ENCODE data around the gene TWIST2.

TWIST2 gene

GRCh38 chr2:238847841-238848690, at the start of gene TWIST2:
Gene TWIST2 (plus strand): TSS chr2:238848085. CDS start chr2:238848216, 131 bp downstream.
- DNase-seq (ENCODE audit: low read depth), result no peak

GRCh38 chr2:238801791-238802190, 46.1 kb upstream of the TWIST2 start:
- no peak for DNase-seq (ENCODE audit: low read depth)

GRCh38 chr2:238802957-238803356, 44.9 kb upstream of the TWIST2 start:
- no peak for DNase-seq (ENCODE audit: low read depth)

- DNase-seq (ENCODE audit: low read depth), result no peak
Measured at GRCh38 chr2:238803996-238804870, 43.7 kb upstream of the TWIST2 start.

- DNase-seq (ENCODE audit: low read depth), result no peak
Measured at GRCh38 chr2:238808761-238809160, 39.1 kb upstream of the TWIST2 start.

- no peak for DNase-seq (ENCODE audit: low read depth)
Measured at GRCh38 chr2:238810321-238810720, 37.6 kb upstream of the TWIST2 start.

GRCh38 chr2:238811293-238811692, 36.6 kb upstream of the TWIST2 start:
- no peak for DNase-seq (ENCODE audit: low read depth)

- DNase-seq (ENCODE audit: low read depth), result no peak
Measured at GRCh38 chr2:238811759-238812158, 36.1 kb upstream of the TWIST2 start.

GRCh38 chr2:238813109-238813508, 34.8 kb upstream of the TWIST2 start:
- DNase-seq (ENCODE audit: low read depth), result no peak

GRCh38 chr2:238814815-238815214, 33.1 kb upstream of the TWIST2 start:
- DNase-seq (ENCODE audit: low read depth), result no peak

- DNase-seq (ENCODE audit: low read depth), result no peak
Measured at GRCh38 chr2:238816291-238816690, 31.6 kb upstream of the TWIST2 start.

- no peak for DNase-seq (ENCODE audit: low read depth)
Measured at GRCh38 chr2:238817382-238817781, 30.5 kb upstream of the TWIST2 start.

- DNase-seq (ENCODE audit: low read depth), result no peak
Measured at GRCh38 chr2:238817891-238818290, 30.0 kb upstream of the TWIST2 start.

- no peak for DNase-seq (ENCODE audit: low read depth)
Measured at GRCh38 chr2:238818561-238818960, 29.3 kb upstream of the TWIST2 start.

- DNase-seq (ENCODE audit: low read depth), result no peak
Measured at GRCh38 chr2:238820197-238820596, 27.7 kb upstream of the TWIST2 start.

GRCh38 chr2:238820916-238821315, 27.0 kb upstream of the TWIST2 start:
- DNase-seq (ENCODE audit: low read depth), result no peak

- no peak for DNase-seq (ENCODE audit: low read depth)
Measured at GRCh38 chr2:238821391-238821790, 26.5 kb upstream of the TWIST2 start.

GRCh38 chr2:238821944-238822670, 25.8 kb upstream of the TWIST2 start:
- DNase-seq (ENCODE audit: low read depth), result no peak

GRCh38 chr2:238822955-238823354, 24.9 kb upstream of the TWIST2 start:
- DNase-seq (ENCODE audit: low read depth), result no peak

GRCh38 chr2:238831177-238831576, 16.7 kb upstream of the TWIST2 start:
- no peak for DNase-seq (ENCODE audit: low read depth)

- DNase-seq (ENCODE audit: low read depth), result no peak
Measured at GRCh38 chr2:238834982-238835381, 12.9 kb upstream of the TWIST2 start.

- no peak for DNase-seq (ENCODE audit: low read depth)
Measured at GRCh38 chr2:238835726-238836301, 12.1 kb upstream of the TWIST2 start.
